Dendritic cell treated with granulocyte-macrophage colony-stimulating factor and Interleukin-4, amounts not matched to agents 40 ng/mL and 50 ng/mL, for 4 days (primary cell): Measurements from ENCODE around the gene SGK1.
A peak's percentile ranks its signal among the peaks of the same experiment; 100 is the strongest.

Experiments used
- H3K27ac Mint-ChIP-seq: one replicate; pipeline ENCODE4 v1.8.0; 2022; ENCODE audit warnings: mild to moderate bottlenecking, mixed read lengths
- H3K27me3 Mint-ChIP-seq: one replicate; pipeline ENCODE4 v1.8.0; 2022; ENCODE audit warnings: mild to moderate bottlenecking, mixed read lengths
- H3K36me3 Mint-ChIP-seq: one replicate; pipeline ENCODE4 v1.8.0; 2022; ENCODE audit warnings: low read depth, mixed read lengths
- H3K4me1 Mint-ChIP-seq: one replicate; pipeline ENCODE4 v1.8.0; 2022; ENCODE audit warnings: low read depth, mixed read lengths
- H3K4me3 Mint-ChIP-seq: one replicate; pipeline ENCODE4 v1.8.0; 2022; ENCODE audit warnings: mild to moderate bottlenecking, moderate library complexity, mixed read lengths
- H3K9me3 Mint-ChIP-seq: one replicate; pipeline ENCODE4 v1.8.0; 2022; ENCODE audit warnings: mixed read lengths
- intact Hi-C: fragments of 100-400 bp; cut with micrococcal nuclease; formaldehyde crosslinking; loops from one replicate; pipeline ENCODE4 v1.15.0; 2022

The SGK1 gene

GRCh38 chr6:134173936-134174671 is 143.8 kb downstream of the SGK1 start:
- H3K27ac Mint-ChIP-seq: peak overlapping the region; percentile 98
- intact Hi-C loops: loop anchor here (1.0 to 10.0 kb wide), 6 partner anchors 201 to 768 kb away; no protein-coding TSS in a partner anchor
- no peaks in the 10 kb centered on the region for H3K9me3 Mint-ChIP-seq
- peaks cover 70% of the 10 kb centered on the region for H3K4me1 Mint-ChIP-seq
- no peaks in the 10 kb centered on the region for H3K27me3 Mint-ChIP-seq
- peaks cover 63% of the 10 kb centered on the region for H3K36me3 Mint-ChIP-seq
- H3K4me3 Mint-ChIP-seq: peak overlapping the region; percentile 96

DNA sequence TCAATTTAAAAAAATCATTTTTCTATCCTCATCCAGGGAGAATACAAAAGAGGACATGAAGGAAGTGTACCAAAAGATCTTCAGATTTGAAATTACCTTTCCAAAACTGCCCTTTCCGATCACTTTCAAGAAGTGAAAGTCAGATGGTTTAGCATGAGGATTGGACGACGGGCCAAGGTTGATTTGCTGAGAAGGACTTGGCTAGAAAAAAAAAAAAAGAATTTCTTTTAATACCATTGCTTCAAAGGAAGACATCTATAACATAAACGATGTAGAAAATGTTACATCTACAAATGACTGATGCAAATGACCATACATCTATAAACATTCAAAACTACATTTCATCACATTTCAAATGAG is 144.6 kb downstream of the SGK1 start:
- intact Hi-C loops: loop anchor here (5.0 to 10.0 kb wide), 3 partner anchors 201 to 769 kb away; no protein-coding TSS in a partner anchor
- H3K4me1 Mint-ChIP-seq: peaks cover 67% of the 10 kb centered on the region
- no peaks in the 10 kb centered on the region for H3K27me3 Mint-ChIP-seq
- no peaks in the 10 kb centered on the region for H3K9me3 Mint-ChIP-seq
- no peak overlapping the region for H3K27ac Mint-ChIP-seq
- peak overlapping the region; percentile 96 for H3K4me3 Mint-ChIP-seq
- H3K36me3 Mint-ChIP-seq: peaks cover 71% of the 10 kb centered on the region

GRCh38 chr6:134172706-134173365 is 145.1 kb downstream of the SGK1 start:
- Mint-ChIP-seq H3K27ac (no peak overlapping the region), H3K4me1 (peaks cover 62% of the 10 kb centered on the region), H3K36me3 (peaks cover 76% of the 10 kb centered on the region), H3K9me3 (no peaks in the 10 kb centered on the region), H3K4me3 (peak overlapping the region; percentile 96), H3K27me3 (no peaks in the 10 kb centered on the region)
- intact Hi-C loops: loop anchor here (5.0 to 10.0 kb wide), 3 partner anchors 202 to 769 kb away; no protein-coding TSS in a partner anchor

- H3K4me3 Mint-ChIP-seq: peak overlapping the region; percentile 96
- peaks cover 81% of the 10 kb centered on the region for H3K36me3 Mint-ChIP-seq
- H3K9me3 Mint-ChIP-seq: no peaks in the 10 kb centered on the region
- H3K4me1 Mint-ChIP-seq: peaks cover 55% of the 10 kb centered on the region
- H3K27me3 Mint-ChIP-seq: no peaks in the 10 kb centered on the region
- H3K27ac Mint-ChIP-seq: no peak overlapping the region
- intact Hi-C loops: loop anchor here (5.0 to 10.0 kb wide), 3 partner anchors 203 to 770 kb away; no protein-coding TSS in a partner anchor
Observed at GRCh38 chr6:134172020-134172705, 145.7 kb downstream of the SGK1 start.

DNA sequence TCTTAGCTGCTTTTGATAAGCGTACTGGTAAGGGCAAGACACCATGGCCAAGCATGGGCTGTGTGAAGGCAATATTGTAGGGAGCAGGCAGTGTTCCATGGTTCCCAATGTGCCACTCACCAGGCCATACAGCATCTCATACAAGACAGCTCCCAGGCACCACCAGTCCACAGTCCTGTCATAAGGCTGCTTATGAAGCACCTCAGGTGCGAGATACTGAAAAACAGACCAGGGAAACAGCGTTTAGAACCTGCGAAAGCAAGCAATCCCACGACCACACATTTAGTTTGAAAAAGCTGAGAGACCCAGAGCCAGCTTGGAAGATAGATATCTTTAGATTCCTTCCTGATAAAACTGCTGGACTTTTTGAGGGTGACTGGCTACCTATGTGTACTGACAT is 146.4 kb downstream of the SGK1 start:
- intact Hi-C loops: loop anchor here (5.0 to 10.0 kb wide), 3 partner anchors 203 to 771 kb away; no protein-coding TSS in a partner anchor
- H3K36me3 Mint-ChIP-seq: peaks cover 81% of the 10 kb centered on the region
- peaks cover 52% of the 10 kb centered on the region for H3K4me1 Mint-ChIP-seq
- H3K9me3 Mint-ChIP-seq: no peaks in the 10 kb centered on the region
- no peak overlapping the region for H3K4me3 Mint-ChIP-seq
- H3K27ac Mint-ChIP-seq: no peak overlapping the region
- H3K27me3 Mint-ChIP-seq: no peaks in the 10 kb centered on the region

DNA sequence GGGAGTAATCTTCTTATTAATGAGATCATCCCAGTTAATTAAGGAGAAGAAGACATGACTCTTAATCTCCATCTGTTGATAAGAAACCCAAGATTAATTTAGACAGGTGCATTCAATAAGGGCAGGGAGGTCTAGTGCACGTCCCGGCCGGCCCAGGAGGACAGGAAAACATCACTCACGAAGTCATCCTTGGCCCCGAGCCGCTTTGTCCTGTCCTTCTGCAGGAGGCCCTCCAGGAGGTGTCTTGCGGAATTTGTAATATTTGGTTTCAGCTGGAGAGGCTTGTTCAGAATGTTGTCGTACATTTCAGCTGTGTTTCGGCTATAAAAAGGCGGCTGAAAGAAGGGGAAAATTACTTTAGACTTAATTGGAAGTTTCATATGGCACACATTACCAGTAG is 147.1 kb downstream of the SGK1 start:
- Mint-ChIP-seq H3K27me3 (no peaks in the 10 kb centered on the region), H3K36me3 (peaks cover 80% of the 10 kb centered on the region), H3K27ac (no peak overlapping the region), H3K4me1 (peaks cover 45% of the 10 kb centered on the region), H3K9me3 (no peaks in the 10 kb centered on the region), H3K4me3 (peak overlapping the region; percentile 21)
- intact Hi-C loops: loop anchor here (5.0 to 10.0 kb wide), 3 partner anchors 204 to 771 kb away; no protein-coding TSS in a partner anchor

DNA sequence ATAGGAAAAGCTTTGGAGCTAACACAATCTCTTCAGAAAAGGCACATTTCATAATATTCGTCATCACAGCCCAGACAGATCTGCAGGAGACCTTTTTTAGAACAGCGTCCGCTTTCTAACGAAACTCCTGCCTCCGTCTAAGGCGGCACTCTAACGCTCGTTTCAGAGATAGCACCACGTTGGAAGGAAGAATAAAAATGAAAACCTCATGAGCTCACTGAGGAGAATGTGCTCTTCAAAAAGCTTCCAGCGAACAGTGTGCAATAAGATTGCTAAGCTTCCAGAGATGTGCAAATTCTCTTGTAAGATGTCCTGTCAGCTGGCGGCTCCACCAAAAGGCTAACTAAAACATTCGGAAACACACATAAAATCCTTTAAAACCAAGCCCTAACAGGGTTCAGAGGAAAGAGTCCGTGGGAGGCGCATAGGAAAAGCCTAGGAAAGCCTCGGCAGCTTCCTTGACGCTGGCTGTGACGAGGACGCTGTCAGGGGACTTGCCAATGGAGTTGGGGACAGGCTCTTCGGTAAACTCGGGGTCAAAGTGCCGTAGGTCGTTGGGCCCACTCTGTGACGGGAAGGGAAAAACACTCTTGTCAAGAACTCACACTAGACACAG is 147.9 kb downstream of the SGK1 start:
- intact Hi-C loops: loop anchor here (5.0 to 10.0 kb wide), 3 partner anchors 205 to 772 kb away; no protein-coding TSS in a partner anchor
- peaks cover under 1% of the 10 kb centered on the region for H3K27me3 Mint-ChIP-seq
- peaks cover 75% of the 10 kb centered on the region for H3K36me3 Mint-ChIP-seq
- H3K4me3 Mint-ChIP-seq: peak overlapping the region; percentile 27
- H3K9me3 Mint-ChIP-seq: no peaks in the 10 kb centered on the region
- H3K27ac Mint-ChIP-seq: peak overlapping the region; percentile 35
- H3K4me1 Mint-ChIP-seq: peaks cover 41% of the 10 kb centered on the region

GRCh38 chr6:134168590-134169208 is 149.2 kb downstream of the SGK1 start:
- intact Hi-C loops: no loop called here
- Mint-ChIP-seq H3K36me3 (peaks cover 64% of the 10 kb centered on the region), H3K27ac (no peak overlapping the region)

GRCh38 chr6:134166511-134167261 is 151.2 kb downstream of the SGK1 start:
- intact Hi-C loops: no loop called here
- H3K36me3 Mint-ChIP-seq: peaks cover 43% of the 10 kb centered on the region
- H3K4me3 Mint-ChIP-seq: no peak overlapping the region
- peaks cover 23% of the 10 kb centered on the region for H3K4me1 Mint-ChIP-seq
- no peak overlapping the region for H3K27ac Mint-ChIP-seq
- H3K27me3 Mint-ChIP-seq: peaks cover 8% of the 10 kb centered on the region
- H3K9me3 Mint-ChIP-seq: no peaks in the 10 kb centered on the region

More at GRCh38 chr6:134168590-134169208, 149.2 kb downstream of the SGK1 start:
- H3K4me3 Mint-ChIP-seq: no peak overlapping the region
- H3K27me3 Mint-ChIP-seq: peaks cover 4% of the 10 kb centered on the region
- H3K4me1 Mint-ChIP-seq: peaks cover 41% of the 10 kb centered on the region
- no peaks in the 10 kb centered on the region for H3K9me3 Mint-ChIP-seq

GRCh38 chr6:134165561-134166201 is 152.2 kb downstream of the SGK1 start:
- H3K4me3 Mint-ChIP-seq: no peak overlapping the region
- peaks cover 13% of the 10 kb centered on the region for H3K4me1 Mint-ChIP-seq
- intact Hi-C loops: no loop called here
- H3K27me3 Mint-ChIP-seq: peaks cover 11% of the 10 kb centered on the region
- peaks cover 33% of the 10 kb centered on the region for H3K36me3 Mint-ChIP-seq
- no peak overlapping the region for H3K27ac Mint-ChIP-seq
- no peaks in the 10 kb centered on the region for H3K9me3 Mint-ChIP-seq

DNA sequence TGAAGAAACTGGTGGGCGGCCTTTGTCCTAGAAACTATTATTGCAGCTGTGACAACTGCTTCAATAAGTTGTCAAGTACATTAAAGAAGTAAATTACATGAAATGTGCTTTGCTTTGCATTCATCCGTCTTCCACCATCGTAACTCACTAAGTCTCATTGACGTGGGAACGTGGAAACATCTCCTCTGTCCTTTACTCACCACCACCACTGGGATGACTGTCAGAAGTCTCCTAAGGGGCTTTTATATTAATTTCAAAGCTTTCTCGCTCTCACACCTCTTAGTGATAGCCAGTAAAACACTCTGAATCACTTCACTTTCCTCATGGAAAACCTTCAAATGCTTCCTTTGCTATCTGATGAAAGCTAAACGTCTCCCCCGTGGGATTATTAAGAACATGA is 153.6 kb downstream of the SGK1 start:
- peaks cover 20% of the 10 kb centered on the region for H3K36me3 Mint-ChIP-seq
- H3K9me3 Mint-ChIP-seq: no peaks in the 10 kb centered on the region
- H3K4me3 Mint-ChIP-seq: no peak overlapping the region
- no peak overlapping the region for H3K27ac Mint-ChIP-seq
- intact Hi-C loops: no loop called here
- peaks cover 11% of the 10 kb centered on the region for H3K27me3 Mint-ChIP-seq
- H3K4me1 Mint-ChIP-seq: no peaks in the 10 kb centered on the region

DNA sequence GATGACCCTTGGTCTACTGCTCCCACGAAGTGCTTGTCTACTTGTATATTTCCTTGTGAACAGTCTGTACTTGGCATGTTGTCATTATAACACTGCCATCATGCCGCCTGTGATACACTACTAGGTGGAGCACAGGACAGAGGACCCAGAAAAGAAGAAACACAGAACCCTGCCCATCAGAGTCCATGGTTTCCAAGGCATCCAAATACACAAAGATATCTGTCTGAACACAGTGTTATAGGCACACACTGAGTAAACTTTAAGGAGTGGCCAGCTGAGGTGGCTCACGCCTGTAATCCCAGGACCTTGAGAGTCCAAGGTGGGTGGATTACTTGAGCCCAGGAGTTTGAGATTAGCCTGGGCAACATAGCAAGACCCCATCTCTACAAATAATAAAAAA is 155.0 kb downstream of the SGK1 start:
- intact Hi-C loops: no loop called here
- Mint-ChIP-seq H3K36me3 (peaks cover 6% of the 10 kb centered on the region), H3K4me1 (no peaks in the 10 kb centered on the region), H3K27ac (no peak overlapping the region), H3K27me3 (peaks cover 12% of the 10 kb centered on the region), H3K9me3 (no peaks in the 10 kb centered on the region), H3K4me3 (no peak overlapping the region)
